ENCODE measurements around the gene ADAT2. TPM values are rescaled to one million over a fixed set of nuclear protein-coding genes. Genes with fewer than 3 reads are reported as not detected.
"Not testable (repeated sequence)": the region's sequence is repeated elsewhere in the genome, so short reads cannot be mapped to it uniquely, and the experiment has no call there.

The ADAT2 gene
- polyA plus RNA-seq, 1 donor from 2014 or later = 3.3 TPM

DNA sequence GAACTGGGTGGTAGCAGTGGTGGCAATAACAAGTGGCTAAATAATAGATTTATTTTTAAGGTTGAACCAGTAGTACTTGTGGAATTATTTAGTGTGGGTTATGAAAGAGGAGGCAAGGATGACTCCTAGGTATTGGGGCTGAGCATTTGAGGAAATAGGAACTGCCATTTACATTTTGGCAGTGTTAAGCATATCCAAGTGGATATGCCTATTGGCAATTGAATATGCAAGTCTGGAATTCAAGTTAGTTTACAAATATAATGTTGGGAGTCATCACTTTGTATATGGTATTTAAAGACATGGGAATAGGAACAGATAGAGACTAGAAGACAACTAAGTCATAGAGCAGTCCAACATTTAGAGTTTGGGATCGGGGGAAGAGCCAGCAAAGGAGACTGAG is 26.1 kb upstream of the ADAT2 start:
- H3K79me2 ChIP-seq (replicated peaks; ENCODE audit: insufficient read depth, low read length) = no peaks in the 10 kb centered on the region
- no peaks in the 10 kb centered on the region for H3K27me3 ChIP-seq (ENCODE audit: insufficient read depth, low read depth, low read length)
- H3K4me2 ChIP-seq (ENCODE audit: low read length) = no peak overlapping the region
- H2AFZ ChIP-seq (ENCODE audit: low read depth, low read length) = no peak overlapping the region
- H3K9ac ChIP-seq (ENCODE audit: low read length) = no peak overlapping the region
- H4K20me1 ChIP-seq (ENCODE audit: insufficient read depth) = no peaks in the 10 kb centered on the region
- H3F3A ChIP-seq (ENCODE audit: insufficient read depth, low read length, poor library complexity, severe bottlenecking) = no peaks in the 10 kb centered on the region
- no peak overlapping the region for H3K4me3 ChIP-seq (ENCODE audit: low read length)
- H3K9me2 ChIP-seq (ENCODE audit: insufficient read depth, low read length) = no peaks in the 10 kb centered on the region
- H3K27ac ChIP-seq (ENCODE audit: low read length) = no peak overlapping the region
- TF ChIP-seq EP300 (conservative IDR thresholded peaks at IDR 0.05; ENCODE audit: poor library complexity, severe bottlenecking) (no peak), SMC3 (conservative IDR thresholded peaks at IDR 0.05; ENCODE audit: poor library complexity) (no peak), MXI1 (conservative IDR thresholded peaks at IDR 0.05; ENCODE audit: poor library complexity, severe bottlenecking) (no peak), EZH2 (IDR thresholded peaks at IDR 0.05; ENCODE audit: borderline replicate concordance, insufficient read depth, low read length, poor library complexity, severe bottlenecking) (no peak), REST (IDR thresholded peaks at IDR 0.05; ENCODE audit: borderline replicate concordance) (no peak), POLR2AphosphoS5 (IDR thresholded peaks at IDR 0.05) (no peak), CTCF (IDR thresholded peaks at IDR 0.05; ENCODE audit: poor library complexity, severe bottlenecking) (no peak), TAF1 (IDR thresholded peaks at IDR 0.05; ENCODE audit: low read depth) (no peak), RAD21 (conservative IDR thresholded peaks at IDR 0.05) (no peak)
- peaks cover 14% of the 10 kb centered on the region for H3K36me3 ChIP-seq (ENCODE audit: insufficient read depth, low read length)
- H3K9me3 ChIP-seq (ENCODE audit: low read length) = no peaks in the 10 kb centered on the region

- Histone ChIP-seq H3K9ac (ENCODE audit: low read length) (no peak overlapping the region), H4K20me1 (ENCODE audit: insufficient read depth) (no peaks in the 10 kb centered on the region), H3K9me2 (ENCODE audit: insufficient read depth, low read length) (no peaks in the 10 kb centered on the region), H3F3A (ENCODE audit: insufficient read depth, low read length, poor library complexity, severe bottlenecking) (no peaks in the 10 kb centered on the region), H3K27ac (ENCODE audit: low read length) (no peak overlapping the region), H3K9me3 (ENCODE audit: low read length) (no peaks in the 10 kb centered on the region), H3K4me3 (ENCODE audit: low read length) (no peak overlapping the region), H3K36me3 (ENCODE audit: insufficient read depth, low read length) (peaks cover 3% of the 10 kb centered on the region), H3K79me2 (replicated peaks; ENCODE audit: insufficient read depth, low read length) (no peaks in the 10 kb centered on the region), H3K4me2 (ENCODE audit: low read length) (no peak overlapping the region), H3K27me3 (ENCODE audit: insufficient read depth, low read depth, low read length) (no peaks in the 10 kb centered on the region), H2AFZ (ENCODE audit: low read depth, low read length) (no peak overlapping the region)
- no peak for TF ChIP-seq EP300 (conservative IDR thresholded peaks at IDR 0.05; ENCODE audit: poor library complexity, severe bottlenecking)
- no peak for TF ChIP-seq EZH2 (IDR thresholded peaks at IDR 0.05; ENCODE audit: borderline replicate concordance, insufficient read depth, low read length, poor library complexity, severe bottlenecking)
- no peak for TF ChIP-seq MXI1 (conservative IDR thresholded peaks at IDR 0.05; ENCODE audit: poor library complexity, severe bottlenecking)
- TF ChIP-seq SMC3 (conservative IDR thresholded peaks at IDR 0.05; ENCODE audit: poor library complexity) = no peak
- no peak for TF ChIP-seq POLR2AphosphoS5 (IDR thresholded peaks at IDR 0.05)
- no peak for TF ChIP-seq TAF1 (IDR thresholded peaks at IDR 0.05; ENCODE audit: low read depth)
- TF ChIP-seq RAD21 (conservative IDR thresholded peaks at IDR 0.05) = no peak
- TF ChIP-seq REST (IDR thresholded peaks at IDR 0.05; ENCODE audit: borderline replicate concordance) = no peak
- no peak for TF ChIP-seq CTCF (IDR thresholded peaks at IDR 0.05; ENCODE audit: poor library complexity, severe bottlenecking)
These were observed 21.3 kb upstream of the ADAT2 start for GRCh38 chr6:143471822-143472221.

DNA sequence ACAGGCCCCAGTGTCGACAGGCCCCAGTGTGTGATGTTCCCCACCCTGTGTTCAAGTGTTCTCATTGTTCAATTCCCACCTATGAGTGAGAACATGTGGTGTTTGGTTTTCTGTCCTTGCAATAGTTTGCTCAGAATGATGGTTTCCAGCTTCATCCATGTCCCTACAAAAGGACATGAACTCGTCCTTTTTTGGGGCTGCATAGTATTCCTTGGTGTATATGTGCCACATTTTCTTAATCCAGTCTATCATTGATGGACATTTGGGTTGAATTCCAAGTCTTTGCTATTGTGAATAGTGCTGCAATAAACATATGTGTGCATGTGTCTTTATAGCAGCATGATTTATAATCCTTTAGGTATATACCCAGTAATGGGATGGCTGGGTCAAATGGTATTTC is 18.3 kb upstream of the ADAT2 start:
- H3F3A ChIP-seq (ENCODE audit: insufficient read depth, low read length, poor library complexity, severe bottlenecking); H3K9me3 ChIP-seq (ENCODE audit: low read length); H3K27me3 ChIP-seq (ENCODE audit: insufficient read depth, low read depth, low read length); H3K4me2 ChIP-seq (ENCODE audit: low read length); H3K36me3 ChIP-seq (ENCODE audit: insufficient read depth, low read length); H4K20me1 ChIP-seq (ENCODE audit: insufficient read depth); H3K9me2 ChIP-seq (ENCODE audit: insufficient read depth, low read length); H3K4me3 ChIP-seq (ENCODE audit: low read length); H3K79me2 ChIP-seq (replicated peaks; ENCODE audit: insufficient read depth, low read length); H3K9ac ChIP-seq (ENCODE audit: low read length); H3K27ac ChIP-seq (ENCODE audit: low read length); H2AFZ ChIP-seq (ENCODE audit: low read depth, low read length): not testable (repeated sequence)

Data from neural cell (in vitro differentiated cells).